Stimulated activated CD8-positive, alpha-beta memory T cell treated with anti-CD3 and anti-CD28 coated beads, Interleukin-4, amount 100 ng/mL, for 4 hours (primary cell): ENCODE data around the gene CRIP1.

Experiments
- DNase-seq, 2 donors: peaks; one replicate each; pipeline ENCODE4 v3.0.0-alpha.2; 2020; ENCODE audit warnings: low read depth in 2 of 2, low spot score in 1 of 2

The CRIP1 gene

DNA sequence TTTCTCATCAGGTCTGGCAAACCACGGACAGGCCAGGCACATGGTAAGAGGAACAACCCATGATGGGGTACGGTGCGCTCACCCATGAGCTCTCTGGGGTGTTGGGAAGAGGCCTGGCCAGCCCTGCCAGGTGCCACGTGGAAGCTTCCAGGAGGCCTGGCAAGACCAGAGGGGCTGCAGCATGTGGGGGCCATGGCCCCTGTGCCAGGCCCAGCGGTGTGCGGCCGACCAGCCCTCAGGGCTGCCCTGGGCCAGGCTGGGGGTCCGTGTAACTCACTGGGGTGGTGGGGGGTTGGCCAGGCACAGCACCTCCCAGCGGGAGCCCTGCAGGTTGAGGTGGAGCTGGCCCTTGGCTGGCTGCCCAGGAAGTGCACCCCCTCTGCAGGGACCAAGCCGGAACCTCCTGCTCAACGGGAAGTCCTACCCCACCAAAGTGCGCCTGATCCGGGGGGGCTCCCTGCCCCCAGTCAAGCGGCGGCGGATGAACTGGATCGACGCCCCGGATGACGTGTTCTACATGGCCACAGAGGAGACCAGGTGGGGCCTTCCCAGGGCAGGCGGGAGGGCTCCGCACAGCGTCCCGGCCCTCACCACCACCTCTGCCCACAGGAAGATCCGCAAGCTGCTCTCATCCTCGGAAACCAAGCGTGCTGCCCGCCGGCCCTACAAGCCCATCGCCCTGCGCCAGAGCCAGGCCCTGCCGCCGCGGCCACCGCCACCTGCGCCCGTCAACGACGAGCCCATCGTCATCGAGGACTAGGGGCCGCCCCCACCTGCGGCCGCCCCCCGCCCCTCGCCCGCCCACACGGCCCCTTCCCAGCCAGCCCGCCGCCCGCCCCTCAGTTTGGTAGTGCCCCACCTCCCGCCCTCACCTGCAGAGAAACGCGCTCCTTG lies 17.0 kb upstream of the CRIP1 start:
- DNase-seq, result no peak

DNA sequence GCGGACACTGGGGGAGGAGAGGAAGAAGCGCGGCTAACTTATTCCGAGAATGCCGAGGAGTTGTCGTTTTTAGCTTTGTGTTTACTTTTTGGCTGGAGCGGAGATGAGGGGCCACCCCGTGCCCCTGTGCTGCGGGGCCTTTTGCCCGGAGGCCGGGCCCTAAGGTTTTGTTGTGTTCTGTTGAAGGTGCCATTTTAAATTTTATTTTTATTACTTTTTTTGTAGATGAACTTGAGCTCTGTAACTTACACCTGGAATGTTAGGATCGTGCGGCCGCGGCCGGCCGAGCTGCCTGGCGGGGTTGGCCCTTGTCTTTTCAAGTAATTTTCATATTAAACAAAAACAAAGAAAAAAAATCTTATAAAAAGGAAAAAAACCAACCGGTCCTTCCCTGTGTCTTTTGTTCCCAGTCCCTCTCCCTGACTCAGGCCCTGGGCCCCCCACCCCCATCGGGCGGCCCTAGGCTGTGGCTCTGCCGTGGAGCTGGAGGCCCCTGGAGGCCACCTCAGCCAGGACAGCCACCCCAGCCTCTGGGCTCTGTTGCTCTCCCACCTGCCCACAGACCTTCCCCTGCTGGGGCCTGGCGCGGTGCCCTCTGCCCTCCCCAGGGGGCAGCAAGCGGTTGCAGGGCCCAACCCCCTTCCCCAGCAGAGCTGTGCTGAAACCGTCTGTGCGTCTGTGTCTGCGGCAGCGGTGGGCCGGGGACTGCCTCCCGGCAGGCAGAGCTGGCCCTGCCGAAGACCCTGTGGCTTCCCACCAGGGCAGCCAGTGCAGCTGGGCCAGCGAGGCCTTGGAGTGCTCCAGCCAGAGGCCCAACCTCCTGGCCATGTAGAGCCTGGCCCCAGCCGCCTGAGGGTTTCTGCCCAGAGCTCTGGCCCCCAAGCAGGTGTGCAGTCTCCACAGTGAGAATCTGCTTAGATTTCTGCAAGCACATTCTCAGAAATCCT lies 16.1 kb upstream of the CRIP1 start:
- no peak for DNase-seq

DNA sequence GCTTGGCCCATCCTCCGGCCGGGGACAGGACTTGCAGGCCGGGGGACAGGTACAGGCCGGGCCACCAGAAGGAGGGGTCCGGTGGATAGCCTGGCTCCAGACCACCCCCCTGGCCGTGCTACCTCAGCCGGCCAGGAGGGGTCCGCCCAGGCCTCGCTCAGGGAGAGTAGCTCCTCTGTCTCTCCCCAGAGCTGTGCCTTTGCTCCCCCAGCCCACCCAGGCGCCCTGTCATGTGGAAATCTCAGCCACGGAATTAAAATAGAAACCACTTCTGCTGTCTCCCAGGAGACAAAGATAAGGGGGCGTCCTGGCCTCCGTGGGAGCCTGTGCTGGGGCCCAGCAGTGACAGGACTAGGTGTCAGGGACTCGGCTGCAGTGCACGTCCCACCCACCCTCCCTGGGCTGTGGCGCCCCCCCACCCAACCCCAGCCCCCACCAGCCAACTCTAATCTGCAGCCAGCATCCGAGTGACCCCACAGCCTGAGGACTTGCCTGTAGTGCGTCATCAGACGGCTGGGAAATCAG lies 15.3 kb upstream of the CRIP1 start:
- no peak for DNase-seq

DNA sequence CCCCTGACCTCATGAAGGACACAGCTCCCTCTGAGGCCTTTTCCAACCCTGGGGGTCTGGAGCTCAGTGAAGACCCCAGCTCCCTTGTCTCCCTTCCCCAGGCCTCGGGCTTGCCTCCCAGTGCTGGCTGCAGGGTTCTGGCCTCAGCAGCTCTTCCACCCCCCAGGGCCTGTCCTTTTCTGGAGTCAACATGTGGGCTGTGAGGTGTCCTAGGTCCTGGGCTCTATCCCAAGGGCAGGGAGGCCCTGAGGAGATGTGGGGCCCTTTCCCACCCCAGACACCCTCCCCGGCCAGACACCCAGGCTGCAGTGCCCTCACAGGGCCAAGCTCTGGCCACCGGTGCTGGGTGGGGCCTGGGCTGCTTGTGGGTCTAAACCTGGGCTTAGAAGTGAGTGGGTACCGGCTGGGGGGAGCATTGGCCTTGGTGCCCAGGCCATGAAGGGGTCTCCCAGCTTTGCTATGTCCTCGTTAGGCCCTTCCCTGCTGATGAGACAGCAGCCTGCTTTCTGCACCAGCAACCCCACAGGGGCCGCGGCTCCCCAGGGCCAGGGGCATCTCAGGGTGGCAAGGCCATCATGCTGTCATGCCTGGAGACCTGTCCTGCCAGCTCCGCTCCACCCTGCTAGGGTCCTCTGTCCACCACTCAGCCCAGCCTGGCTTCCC lies 14.7 kb upstream of the CRIP1 start:
- DNase-seq, result no peak

DNA sequence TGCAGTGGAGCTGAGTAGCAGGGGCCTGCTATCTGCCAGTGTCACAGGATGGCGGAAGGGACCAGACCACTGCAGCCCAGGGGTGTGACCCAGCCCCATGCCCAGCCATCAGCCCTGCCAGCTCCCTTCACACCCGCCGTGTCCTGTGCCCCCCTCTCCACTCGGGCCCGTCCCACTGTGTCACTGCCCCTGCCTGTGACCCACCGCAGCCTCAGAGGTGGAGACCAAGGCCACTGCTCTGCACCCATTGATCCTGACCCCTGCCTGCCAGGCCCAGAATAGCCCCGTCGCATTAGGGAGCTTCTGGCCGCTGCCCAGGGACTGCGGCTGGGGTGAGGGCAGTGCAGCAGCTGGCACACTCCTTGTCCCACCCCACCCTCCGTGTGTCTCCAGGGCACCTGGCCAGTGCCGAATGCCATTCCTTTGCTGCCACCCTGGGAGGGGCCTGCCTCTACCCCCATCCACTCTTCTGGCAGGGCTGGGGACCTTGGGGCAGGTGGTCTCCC lies 14.1 kb upstream of the CRIP1 start:
- DNase-seq, result no peak

DNA sequence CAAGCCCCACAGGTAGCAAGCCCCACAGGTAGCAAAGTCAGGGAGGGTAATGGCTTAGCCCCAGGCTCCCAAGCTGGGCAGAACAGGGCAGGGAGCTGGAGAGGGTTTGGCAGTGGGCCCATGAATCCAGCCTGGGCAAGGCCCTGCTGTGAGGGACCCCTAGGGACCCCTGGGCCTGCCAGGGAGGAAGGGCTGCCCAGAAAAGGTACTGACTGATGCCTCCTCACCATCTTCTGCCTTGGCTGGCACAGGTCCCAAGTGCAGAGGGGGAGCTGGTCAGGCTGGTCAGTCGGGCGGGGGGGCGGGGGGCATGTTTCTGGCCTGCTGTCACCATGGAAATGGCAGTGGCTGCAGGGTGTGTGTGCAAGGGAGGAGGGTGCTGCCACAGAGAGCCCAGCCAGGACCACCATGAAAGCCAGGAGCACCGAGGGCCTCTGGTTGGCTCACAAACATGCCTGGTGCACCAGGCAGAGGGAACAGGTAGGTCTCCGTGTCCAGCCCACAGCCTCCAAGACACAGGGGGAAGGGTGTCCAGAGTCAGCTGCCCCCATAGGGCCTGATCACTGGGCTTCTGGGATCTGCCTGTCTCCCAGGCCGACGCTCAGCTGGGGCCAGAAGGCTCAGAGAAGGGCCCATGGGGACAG lies 13.5 kb upstream of the CRIP1 start:
- no peak for DNase-seq

DNA sequence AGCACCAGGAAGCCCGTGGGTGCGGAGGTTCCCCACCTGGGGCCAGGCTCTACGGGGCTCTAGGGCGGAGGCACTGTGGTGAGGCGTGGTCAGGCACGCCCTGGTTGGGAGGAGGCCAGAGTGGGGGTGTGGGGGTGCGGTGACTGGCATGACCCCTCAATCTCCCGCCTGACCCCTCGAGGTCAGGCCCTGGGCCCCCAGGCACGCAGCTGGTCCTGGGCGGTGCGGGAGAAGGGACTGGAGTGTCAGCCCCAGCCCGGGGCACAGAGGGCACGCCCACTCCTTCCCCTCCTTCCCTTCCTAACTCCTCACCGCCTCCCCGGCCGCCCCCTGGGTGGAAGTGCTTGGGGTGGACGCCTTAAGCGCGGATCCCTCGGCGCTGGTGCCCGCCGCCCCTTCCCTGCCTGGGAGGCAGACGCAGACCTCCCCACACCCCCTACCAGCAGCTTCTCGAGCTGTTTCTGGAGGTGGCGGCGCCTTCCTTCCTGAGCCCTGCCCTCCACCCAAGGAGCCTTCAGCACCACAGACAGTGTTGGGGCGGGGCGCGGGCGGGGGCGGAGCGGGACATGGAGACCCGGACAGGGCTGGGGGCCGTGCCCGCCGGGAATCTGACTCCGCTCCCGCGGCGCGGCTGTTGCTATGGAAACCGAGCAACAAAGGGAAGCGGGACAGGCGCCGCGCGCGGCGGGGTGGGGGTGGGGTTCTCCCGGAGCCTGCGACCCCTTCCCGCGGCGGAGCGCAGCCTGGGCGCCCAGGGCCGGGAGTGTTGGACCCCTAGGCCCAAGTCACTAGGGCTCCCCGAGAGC lies 12.8 kb upstream of the CRIP1 start:
- no peak for DNase-seq

DNA sequence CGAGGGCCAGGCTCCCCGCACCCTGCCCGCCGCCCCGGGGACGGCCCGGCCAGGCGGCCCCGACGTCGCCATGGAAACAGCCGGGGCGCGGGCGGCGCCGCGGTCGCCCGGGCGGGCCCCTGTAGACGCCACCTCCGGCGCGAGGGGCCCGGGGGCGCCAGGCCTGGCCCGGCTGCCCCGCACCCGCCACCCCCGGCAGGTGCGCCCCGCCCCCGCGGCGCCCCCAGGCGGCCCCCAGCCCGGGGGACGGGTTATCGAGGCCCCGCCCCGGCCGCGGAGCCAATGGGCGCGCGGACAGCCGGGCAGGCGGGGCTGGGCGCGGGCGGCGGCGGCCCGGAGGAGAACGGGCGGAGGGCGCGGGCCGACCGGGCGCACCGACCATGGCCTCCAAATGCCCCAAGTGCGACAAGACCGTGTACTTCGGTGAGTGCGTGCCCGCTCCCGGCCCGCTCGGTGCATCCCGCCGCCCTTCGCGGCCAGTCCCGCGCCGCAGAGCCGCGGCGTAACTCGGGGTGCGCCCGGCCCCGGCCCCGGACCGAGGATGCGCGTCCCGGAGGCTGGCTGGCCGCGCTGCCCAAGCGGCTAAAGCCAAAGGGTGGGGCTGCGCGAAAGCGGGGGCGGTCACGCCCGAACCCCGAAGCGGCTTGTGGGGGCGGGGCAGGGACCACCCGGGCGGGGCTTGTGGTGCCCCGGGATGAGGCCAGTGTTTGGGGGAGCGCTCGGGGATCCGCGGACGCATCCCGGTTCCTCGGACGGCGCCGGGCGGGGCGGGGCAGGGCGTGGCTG lies 12.0 kb upstream of the CRIP1 start, which contains the start of gene CRIP2:
TSS of gene CRIP2 (plus strand) at position 339 of the 786 bp plus-strand sequence. CDS start at position 381, 42 bp downstream.
- no peak for DNase-seq

DNA sequence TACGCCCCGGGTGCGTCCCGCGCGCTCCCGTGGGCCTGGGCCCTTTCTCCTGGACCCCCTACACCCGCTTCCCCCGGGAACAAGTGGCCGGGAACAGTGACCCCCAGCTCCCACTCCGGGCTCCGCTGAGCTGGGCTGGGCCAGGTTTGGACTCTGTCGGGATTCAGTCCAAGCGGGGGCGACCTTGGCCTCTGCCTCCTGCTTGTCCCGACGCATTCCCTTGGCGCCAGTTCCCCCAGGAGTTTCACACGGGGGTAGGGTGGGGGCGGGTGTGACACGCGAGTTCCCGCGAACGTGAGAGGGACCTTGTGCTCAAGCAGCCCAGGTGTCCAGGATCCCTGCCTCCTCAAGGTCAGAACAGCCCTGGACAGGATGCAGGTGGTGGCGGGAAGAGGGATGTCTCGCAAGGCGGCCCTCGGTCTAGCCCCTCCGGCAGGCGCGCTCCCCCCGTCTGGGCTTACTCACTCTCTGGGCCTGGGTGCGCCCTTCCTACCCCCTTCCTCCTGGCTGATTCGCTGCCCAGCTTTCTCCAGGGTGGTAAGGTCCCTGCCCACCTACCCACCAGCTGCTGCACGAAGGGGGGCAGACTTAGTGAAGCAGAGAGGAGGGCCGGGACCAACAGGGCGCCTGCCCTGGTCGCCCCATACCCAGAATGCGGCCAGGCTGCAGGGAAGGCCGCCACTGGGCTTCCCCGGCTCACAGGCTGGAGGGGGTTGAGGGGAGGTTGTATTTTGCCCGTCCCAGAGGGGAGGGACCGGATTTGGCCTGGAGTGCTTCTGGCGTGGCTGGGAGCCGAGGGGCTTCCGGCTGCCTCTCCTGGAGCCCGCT lies 11.2 kb upstream of the CRIP1 start:
- DNase-seq, result no peak

DNA sequence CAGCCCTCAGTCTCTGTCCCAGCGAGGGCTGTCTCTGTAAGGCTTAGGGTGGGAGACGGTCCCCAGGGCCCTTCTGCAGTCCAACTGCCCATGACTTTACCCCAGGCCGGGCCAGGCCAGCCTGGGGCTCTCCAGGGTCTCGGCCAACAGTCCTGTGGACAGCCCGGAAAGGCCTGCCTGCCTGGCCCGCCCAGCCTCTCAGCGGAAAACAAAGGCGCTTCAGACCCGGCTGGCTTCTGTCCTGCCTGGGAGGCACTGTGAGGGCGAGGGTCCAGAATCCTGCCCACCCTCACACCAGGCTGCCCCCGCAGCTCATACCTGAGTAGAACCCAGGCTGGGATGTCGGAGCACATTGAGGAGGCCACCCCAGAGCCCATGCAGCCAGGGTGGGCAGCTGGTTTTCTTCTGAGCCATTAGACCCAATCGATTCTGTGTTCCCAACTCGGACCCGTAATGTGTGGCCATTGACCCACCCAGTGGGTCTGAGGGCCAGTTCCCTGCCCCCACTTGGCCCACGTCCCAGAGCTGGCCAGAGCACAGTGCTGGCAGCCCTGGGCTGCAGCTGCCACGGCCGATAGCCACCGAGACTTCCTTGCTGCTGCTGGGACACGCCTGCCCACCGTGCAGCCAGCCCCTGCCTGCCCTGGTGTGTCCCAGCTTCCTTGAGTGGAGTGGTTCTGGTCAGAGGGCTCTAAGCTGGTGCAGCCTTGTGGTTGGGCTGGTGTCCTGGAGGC lies 10.4 kb upstream of the CRIP1 start:
- DNase-seq, result no peak

DNA sequence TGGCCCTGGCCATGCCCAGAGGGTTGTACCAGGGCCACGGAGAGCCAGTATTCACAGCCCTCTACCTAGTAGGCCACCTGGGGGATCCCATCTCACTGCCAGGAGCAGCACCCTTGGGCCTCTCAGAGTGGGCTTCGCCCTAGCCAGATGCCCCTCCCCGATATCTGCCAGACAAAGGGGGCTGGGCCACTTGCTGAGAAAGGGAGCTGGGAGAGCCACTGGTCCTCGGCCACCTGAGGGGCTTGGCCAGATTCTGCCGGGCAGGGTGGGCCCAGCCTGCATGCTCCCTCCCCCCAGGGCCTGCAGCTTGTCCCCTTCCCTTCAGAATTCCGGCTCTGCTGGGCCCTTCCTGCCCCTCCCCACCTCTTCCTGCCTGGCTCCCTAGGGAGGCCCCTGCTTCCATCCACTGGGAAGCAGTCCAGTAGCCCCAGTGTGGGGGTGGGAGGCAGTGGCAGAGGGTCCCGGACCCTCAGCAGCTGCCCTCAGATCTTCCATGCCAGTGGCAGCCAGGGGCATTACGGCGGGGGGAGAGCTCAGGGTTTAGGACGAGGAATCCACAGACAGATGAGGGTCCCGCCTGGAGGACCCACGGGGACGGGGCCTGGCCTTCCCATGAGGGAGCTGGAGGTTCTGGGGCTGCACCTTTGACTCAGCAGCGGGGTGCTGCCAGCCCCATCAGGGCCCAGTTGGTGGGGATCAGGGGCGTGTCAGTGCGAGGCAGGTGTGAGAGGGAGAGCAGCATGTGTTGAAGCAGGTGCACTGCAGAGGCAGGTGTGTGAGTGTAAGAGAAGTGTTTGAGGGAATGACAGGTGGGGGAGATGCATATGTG lies 9.6 kb upstream of the CRIP1 start:
- DNase-seq, result no peak

DNA sequence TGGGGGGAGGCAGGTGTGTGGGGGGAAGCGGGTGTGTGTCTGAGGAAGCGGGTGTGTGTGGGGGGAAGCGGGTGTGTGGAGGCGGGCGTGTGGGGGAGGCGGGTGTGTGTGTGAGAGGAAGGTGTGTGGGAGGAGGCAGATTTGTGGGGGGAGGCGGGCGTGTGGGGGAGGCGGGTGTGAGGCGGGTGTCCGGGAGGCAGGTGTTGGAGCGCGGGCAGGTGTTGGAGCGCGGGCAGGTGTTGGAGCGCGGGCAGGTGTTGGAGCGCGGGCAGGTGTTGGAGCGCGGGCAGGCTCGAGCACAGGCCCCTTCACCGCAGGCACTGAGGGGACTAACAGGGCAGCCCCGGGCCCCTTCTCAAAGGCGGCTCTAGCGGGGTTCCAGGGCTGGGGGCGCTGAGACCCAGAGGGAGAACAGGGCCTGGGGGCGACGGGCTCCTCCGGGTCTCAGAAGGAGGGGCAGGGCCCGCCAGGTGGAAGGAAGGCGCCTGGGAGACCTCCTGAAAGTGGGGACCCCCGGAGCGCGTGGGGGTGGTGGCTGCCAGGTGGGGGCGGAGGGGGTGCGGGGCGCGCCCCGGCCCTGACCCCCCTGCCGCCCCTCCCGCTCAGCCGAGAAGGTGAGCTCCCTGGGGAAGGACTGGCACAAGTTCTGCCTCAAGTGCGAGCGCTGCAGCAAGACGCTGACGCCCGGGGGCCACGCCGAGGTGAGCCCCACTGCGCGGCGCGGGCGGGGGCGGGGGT lies 8.9 kb upstream of the CRIP1 start:
- DNase-seq, result no peak

DNA sequence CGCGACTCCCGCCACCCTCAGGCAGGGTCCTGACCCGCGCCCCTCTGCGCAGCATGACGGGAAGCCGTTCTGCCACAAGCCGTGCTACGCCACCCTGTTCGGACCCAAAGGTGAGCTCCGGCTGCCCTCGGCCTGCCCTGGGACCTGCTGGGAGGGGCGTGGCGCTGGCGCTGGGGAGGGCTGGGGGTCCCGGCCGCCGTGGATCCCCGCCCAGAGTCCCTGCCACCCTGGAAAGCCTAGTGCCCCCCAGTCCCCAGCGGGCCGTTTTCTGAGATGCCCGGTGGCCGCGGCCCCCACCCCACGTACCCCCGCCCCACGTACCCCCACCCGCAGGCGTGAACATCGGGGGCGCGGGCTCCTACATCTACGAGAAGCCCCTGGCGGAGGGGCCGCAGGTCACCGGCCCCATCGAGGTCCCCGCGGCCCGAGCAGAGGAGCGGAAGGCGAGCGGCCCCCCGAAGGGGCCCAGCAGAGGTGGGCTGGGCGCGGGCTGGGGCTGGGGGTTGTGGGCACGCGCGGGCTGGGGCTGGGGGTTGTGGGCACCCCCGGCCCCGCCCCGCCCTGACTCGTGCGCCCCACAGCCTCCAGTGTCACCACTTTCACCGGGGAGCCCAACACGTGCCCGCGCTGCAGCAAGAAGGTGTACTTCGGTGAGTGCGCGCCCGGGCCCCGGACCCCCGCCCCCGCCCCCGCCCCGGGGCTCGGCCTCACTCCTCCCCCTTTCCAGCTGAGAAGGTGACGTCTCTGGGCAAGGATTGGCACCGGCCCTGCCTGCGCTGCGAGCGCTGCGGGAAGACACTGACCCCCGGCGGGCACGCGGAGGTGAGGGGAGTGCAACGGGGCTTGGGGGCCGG lies 8.1 kb upstream of the CRIP1 start:
- DNase-seq, result no peak

DNA sequence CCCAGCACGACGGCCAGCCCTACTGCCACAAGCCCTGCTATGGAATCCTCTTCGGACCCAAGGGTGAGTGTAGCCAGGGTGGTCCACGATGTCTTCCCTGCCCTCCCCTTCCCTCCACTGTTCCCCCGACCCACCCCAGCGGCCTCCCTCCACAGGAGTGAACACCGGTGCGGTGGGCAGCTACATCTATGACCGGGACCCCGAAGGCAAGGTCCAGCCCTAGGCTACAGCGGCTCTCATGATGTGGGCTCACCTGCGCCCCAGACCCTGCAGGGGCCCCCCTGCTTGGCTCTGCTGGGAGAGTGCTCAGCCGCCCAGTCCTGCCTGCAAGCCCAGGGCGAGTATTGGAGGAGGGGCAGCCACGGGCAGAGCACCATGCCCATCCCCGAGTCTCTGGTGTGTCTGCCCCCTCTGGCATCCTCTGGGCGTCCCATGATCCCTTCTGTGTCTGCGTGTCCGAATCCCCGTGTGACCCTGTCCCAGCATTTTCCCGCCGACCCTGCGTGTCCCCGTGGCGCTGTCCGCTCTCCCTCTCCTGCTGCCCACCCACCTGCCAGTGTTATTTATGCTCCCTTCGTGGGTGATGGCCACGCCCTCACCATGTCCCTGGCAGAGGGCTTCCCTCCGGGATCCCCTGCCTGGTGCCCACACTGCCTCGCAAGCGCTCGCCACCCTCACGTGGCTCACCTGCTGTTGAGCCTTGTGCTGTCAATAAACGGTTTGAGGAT lies 7.1 kb upstream of the CRIP1 start:
- DNase-seq, result no peak
